CD1c-positive myeloid dendritic cell (primary cell): Measurements from ENCODE around the gene TNFRSF25.
A peak's percentile ranks its signal among the peaks of the same experiment; 100 is the strongest.
"Not testable (repeated sequence)": the region's sequence is repeated elsewhere in the genome, so short reads cannot be mapped to it uniquely, and the experiment has no call there.

Experiments used
- DNase-seq: peaks from one replicate; pipeline ENCODE4 v3.0.0-alpha.2; 2016; ENCODE audit errors: extremely low spot score

The TNFRSF25 gene

GRCh38 chr1:6450943-6451373 is 15.0 kb downstream of the TNFRSF25 start:
- no peak for DNase-seq

GRCh38 chr1:6450486-6450885 is 15.5 kb downstream of the TNFRSF25 start:
- not testable (repeated sequence) for DNase-seq

GRCh38 chr1:6450005-6450450 is 15.9 kb downstream of the TNFRSF25 start:
- no peak for DNase-seq

DNA sequence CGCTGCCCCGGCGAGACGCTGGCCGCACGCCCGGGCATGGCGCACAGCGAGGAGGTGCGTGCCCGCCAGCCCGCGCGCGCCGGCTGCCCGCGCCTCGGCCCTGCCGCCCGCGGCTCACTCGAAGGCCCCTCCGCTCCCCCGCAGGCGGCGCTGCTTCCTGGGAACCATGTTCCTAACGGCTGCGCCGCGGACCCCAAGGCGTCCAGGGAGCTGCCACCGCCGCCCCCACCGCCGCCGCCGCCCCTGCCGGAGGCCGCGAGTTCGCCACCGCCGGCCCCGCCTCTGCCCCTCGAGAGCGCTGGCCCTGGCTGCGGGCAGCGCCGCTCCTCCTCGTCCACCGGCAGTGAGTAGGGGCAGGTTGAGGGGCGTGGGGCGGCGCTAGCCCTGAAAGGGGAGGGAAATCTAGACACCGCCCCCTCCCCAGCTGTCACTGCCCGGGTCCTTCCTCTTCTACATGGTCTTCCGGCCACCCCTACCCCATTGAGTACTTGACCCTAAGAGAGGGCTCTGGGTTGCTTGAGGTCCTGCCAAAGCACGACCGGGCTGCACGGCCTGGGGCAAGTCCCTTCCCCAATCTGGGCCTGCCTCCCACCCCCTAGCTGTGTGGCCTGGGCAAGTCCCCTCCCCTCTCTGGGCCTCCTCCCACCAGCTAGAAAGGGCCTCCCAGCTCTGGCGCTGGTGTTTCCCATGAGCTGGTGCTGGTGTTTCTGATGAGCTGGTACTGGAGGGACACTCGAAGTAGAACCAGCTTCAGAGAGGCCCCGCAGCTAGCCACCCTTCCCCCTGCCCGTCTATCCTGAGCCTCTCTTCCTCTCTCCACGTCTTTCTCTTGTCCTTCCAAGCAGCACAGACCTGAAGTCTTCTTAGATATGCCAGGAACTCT is 17.0 kb downstream of the TNFRSF25 start:
- no peak for DNase-seq

GRCh38 chr1:6447818-6448748 is 17.9 kb downstream of the TNFRSF25 start:
- no peak for DNase-seq

DNA sequence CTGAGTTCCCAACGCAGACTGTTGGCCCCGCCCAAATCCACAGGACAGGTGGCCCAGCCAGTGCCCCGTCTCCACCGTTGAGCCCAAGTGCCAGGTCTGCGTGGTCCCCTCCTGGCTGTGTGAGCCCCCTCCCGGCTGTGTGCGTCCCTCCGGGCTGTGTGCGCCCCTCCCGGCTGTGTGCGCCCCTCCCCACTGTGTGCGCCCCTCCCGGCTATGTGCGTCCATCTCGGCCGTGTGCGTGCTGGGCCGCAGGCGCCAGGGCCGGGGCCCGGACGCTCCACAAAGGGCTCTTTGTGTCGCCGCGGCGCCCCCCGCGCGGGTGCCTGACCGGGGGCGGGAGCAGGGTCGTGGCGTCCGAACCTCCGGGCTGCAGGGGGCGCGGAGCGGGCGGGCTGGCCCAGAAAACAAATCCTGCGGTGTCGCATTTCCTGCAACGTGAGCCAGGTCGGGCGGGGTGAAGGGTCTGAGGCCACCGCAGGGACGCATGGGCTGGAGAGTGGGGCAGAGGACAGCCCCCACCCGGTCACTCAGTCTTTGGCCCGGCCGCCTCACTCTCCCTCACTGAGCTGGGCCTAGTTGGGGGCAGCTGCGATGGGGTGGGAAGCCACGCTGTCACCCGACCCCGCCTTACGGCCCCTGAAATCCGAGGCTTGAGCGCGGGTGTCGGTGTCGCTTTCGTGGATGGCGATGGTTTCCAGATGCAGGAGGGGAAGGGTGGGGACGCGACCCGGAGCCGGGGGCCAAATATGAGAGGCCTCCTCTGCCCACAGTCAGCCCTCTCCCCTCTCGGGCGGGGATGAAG is 18.8 kb downstream of the TNFRSF25 start:
- no peak for DNase-seq

- no peak for DNase-seq
These were observed 19.3 kb downstream of the TNFRSF25 start for GRCh38 chr1:6446665-6447015.

DNA sequence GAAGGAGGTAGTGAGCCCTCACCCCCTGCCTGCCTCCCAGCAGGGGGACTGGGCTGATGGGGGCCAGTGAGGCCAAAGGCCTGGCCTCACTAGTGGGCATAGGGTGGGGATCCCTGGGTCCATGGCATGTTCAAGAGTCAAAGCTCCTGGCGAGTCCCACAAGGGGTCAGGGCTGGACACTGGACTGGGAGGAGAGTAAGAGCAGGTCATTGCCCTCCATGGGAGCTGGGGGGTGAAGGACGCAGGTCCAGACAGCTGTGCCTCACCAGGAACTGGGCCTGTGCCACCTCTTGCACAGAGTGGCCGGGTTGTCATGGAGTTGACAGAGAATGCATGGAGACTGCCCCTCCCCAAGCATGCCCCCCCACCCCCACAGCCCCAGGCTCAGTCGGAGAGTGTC is 20.0 kb downstream of the TNFRSF25 start:
- not testable (repeated sequence) for DNase-seq

- DNase-seq = no peak
These were observed 20.8 kb downstream of the TNFRSF25 start for GRCh38 chr1:6445062-6445763.

- no peak for DNase-seq
These were observed 21.6 kb downstream of the TNFRSF25 start for GRCh38 chr1:6444377-6444776.

DNA sequence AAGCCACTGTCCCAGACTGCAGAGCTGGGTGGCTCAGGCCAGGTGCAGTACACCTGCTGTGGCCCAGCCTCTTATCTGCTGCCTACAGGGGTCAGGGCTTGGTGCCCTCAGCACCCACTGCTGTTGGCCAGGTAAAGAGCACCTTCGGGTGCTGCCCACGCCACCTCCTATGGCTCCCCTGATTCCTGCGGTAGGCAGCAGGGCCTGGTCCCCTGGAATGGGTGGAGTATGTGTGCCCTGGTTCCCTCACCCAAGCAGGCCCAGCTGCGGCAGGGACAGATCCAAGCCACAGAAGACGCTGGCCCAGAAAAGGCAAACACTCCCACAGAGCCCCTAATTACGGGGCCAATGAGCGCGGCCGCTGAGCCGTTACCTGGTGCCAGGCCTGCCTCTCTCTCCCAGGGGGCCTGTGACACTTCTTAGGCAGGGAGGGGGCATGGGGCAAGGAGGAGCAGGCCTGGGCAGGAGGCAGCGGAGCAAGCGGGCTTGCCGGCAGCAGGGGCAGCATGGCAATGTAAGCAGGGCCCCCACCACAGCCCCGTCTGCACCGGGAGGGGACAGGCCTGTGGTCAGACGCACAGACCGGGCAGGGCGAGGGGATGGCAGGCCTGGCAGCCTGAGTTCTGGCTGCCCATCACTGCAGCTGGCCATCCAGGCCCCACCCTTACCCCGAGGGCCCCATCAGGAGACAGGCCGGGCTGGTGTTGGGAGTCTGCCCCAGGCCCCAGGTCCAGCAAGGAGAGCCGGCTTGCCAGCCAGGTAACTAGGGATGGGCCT is 22.4 kb downstream of the TNFRSF25 start:
- DNase-seq = no peak

GRCh38 chr1:6441586-6441985 is 24.4 kb downstream of the TNFRSF25 start:
- DNase-seq = no peak

DNA sequence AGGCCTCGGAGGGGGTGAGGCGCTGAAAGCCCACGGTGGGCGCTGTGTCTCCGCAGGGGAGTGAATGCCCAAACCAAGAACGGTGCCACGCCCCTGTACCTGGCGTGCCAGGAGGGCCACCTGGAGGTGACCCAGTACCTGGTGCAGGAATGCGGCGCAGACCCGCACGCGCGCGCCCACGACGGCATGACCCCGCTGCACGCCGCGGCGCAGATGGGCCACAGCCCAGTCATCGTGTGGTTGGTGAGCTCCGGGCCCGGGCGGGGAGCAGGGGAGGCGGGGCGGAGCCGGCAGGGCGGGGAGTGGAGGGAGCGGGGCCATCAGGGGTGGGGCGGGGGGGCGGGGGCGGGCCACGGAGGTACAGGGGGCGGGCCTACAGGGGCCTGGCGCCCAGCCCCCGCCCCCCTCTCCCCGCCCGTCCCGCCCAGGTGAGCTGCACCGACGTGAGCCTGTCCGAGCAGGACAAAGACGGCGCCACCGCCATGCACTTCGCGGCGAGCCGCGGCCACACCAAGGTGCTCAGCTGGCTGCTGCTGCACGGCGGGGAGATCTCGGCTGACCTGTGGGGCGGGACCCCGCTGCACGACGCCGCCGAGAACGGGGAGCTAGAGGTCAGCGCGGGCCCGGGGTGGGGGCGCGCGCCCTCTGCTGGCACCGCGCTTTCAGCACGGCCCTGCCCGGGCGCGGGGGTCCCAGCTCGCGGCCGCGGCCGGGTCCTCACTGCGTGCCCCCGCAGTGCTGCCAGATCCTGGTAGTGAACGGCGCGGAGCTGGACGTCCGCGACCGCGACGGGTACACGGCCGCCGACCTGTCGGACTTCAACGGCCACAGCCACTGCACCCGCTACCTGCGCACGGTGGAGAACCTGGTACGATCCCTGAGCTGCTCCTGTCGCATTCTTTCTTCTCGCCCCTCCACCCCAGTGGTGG is 25.5 kb downstream of the TNFRSF25 start:
- DNase-seq = peak; percentile 40

DNA sequence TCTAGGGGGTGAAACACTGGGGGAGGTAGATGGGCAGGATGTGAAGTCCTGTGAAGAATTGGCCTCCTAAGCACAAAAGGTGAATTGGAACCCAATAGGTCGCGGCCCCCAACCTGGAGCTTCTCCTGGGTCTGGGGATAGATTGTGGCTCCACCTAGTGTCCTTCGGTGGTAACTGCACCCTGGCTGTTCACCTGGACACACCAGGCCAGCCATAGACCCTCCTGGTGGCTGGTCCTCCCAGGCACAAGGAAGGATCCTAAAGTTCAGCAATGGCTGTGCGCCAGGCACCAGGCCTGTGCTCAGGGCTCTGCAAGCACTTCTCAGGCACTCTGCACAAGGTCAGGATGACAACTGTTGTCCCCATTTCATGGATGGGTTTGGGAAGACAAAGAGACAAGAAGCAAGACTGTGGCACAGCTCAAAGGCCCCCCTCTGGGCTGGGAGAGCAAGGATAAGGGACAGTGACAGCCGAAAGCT is 27.9 kb downstream of the TNFRSF25 start:
- DNase-seq = peak; percentile 68

GRCh38 chr1:6437012-6437700 is 28.8 kb downstream of the TNFRSF25 start:
- DNase-seq = not testable (repeated sequence)

- not testable (repeated sequence) for DNase-seq
These were observed 29.7 kb downstream of the TNFRSF25 start for GRCh38 chr1:6436277-6436676.

DNA sequence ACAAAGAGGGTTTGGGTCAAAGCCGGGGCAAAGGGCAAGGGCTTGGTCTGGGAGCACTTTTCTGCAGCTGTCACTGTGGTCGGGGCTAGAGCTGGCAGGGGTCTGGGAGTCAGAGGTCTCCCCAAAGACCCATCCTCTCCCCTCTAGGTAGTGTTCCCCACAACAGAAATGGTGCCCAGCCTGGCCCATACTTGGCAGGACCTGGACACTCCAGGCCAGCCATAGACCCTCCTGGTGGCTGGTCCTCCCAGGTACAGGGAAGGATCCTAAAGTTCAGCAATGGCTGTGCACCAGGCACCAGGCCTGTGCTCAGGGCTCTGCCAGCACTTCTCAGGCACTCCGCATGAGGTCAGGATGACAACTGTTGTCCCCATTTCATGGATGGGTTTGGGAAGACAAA is 30.4 kb downstream of the TNFRSF25 start:
- DNase-seq = no peak

GRCh38 chr1:6435129-6435528 is 30.8 kb downstream of the TNFRSF25 start:
- no peak for DNase-seq
